ENCODE results near the gene GALT.
"Not testable (repeated sequence)": the region's sequence is repeated elsewhere in the genome, so short reads cannot be mapped to it uniquely, and the experiment has no call there.

DNA sequence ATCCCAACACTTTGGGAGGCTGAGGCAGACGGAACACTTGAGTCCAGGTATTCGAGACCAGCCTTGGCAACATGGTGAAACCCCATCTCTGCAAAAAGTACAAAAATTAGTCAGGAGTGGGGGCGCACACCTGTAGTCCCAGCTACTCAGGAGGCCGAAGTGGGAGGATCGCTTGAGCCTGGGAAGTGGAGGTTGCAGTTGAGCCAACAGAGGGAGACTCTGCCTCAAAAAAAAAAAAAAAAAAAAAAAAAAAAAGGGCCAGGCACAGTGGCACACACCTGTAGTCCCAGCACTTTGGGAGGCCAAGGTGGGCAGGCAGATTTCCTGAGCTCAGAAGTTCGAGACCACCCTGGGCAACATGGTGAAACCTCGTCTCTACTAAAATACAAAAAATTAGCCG, 7.2 kb upstream of the GALT start:
- TF ChIP-seq POLR2A (IDR thresholded peaks at IDR 0.05; ENCODE audit: low read length); GATA1 (IDR thresholded peaks at IDR 0.05; ENCODE audit: low read depth, low read length): not testable (repeated sequence)
